LNCaP clone FGC (cell line): ENCODE measurements around the gene SLC30A2.

Experiments used
- DNase-seq: peaks from one replicate; pipeline ENCODE4 v3.0.0-alpha.2; 2011; ENCODE audit warnings: low read depth
- H3K4me3 ChIP-seq: 2 replicates; pipeline ENCODE4 v1.5.1; 2011; ENCODE audit warnings: mild to moderate bottlenecking, low read depth, low read length, control low read depth
- CTCF ChIP-seq: IDR thresholded peaks from 2 replicates; pipeline ENCODE4 v1.5.1; 2012; ENCODE audit warnings: mild to moderate bottlenecking; ENCODE audit not compliant: control insufficient read depth, insufficient read depth; ENCODE audit errors: extremely low read depth

SLC30A2 gene

GRCh38 chr1:26035959-26036755, 9.8 kb downstream of the SLC30A2 start:
- peak; percentile 88 for TF ChIP-seq CTCF
- peak overlapping the region; percentile 63 for H3K4me3 ChIP-seq
- no peak for DNase-seq

- peak; percentile 37 for DNase-seq
- H3K4me3 ChIP-seq = peak overlapping the region; percentile 63
- TF ChIP-seq CTCF = no peak
Measured at GRCh38 chr1:26035203-26035958, 10.5 kb downstream of the SLC30A2 start.

- peak overlapping the region; percentile 63 for H3K4me3 ChIP-seq
- TF ChIP-seq CTCF = no peak
- no peak for DNase-seq
Measured at GRCh38 chr1:26034504-26035202, 11.3 kb downstream of the SLC30A2 start.

- no peak for DNase-seq
- TF ChIP-seq CTCF = no peak
- H3K4me3 ChIP-seq = no peak overlapping the region
Measured at GRCh38 chr1:26032656-26033357, 13.1 kb downstream of the SLC30A2 start.

GRCh38 chr1:26031611-26032220, 14.2 kb downstream of the SLC30A2 start:
- DNase-seq = no peak
- H3K4me3 ChIP-seq = no peak overlapping the region
- TF ChIP-seq CTCF = no peak

GRCh38 chr1:26031196-26031595, 14.7 kb downstream of the SLC30A2 start:
- DNase-seq = no peak
- no peak overlapping the region for H3K4me3 ChIP-seq
- no peak for TF ChIP-seq CTCF
